ENCODE measurements around the gene ZMIZ2.
"Not testable (repeated sequence)": the region's sequence is repeated elsewhere in the genome, so short reads cannot be mapped to it uniquely, and the experiment has no call there.

The ZMIZ2 gene

DNA sequence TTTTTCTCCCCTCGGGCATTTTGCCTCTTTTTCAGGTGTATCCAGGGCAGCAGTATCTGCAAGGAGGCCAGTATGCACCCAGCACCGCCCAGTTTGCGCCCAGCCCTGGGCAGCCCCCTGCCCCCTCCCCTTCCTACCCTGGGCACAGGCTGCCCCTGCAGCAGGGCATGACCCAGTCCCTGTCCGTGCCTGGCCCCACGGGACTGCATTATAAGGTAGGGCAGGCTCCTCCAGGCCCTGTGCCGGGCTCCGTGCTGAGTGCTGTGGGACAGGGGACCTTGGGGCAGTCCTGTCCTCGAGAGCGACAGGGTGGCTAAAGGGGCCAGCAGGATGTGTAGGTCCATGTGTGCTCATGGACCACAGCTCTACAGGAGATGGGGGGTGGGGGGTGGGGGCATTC, 10.6 kb downstream of the ZMIZ2 start:
- no peak for DNase-seq

DNA sequence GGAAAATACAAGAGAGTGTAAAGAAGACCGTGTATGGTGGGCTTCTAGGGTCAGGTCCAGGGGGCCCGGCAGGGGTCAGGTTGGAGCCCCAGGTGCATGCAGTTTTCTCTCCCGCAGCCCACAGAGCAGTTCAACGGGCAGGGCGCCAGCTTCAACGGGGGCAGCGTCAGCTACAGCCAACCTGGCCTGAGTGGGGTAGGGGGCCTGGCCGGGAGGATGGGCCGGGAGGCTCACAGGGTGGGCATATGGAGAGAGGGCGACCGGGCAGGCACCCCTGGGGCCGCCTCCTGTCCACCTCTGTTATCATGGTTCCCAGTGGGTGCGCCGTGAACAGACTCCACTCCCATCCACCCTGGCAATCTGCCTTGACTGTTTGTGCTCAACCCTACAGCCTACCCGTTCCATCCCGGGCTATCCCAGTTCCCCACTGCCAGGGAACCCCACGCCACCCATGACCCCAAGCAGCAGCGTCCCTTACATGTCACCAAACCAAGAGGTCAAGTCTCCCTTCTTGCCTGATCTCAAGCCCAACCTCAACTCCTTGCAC, 11.5 kb downstream of the ZMIZ2 start:
- no peak for DNase-seq

DNA sequence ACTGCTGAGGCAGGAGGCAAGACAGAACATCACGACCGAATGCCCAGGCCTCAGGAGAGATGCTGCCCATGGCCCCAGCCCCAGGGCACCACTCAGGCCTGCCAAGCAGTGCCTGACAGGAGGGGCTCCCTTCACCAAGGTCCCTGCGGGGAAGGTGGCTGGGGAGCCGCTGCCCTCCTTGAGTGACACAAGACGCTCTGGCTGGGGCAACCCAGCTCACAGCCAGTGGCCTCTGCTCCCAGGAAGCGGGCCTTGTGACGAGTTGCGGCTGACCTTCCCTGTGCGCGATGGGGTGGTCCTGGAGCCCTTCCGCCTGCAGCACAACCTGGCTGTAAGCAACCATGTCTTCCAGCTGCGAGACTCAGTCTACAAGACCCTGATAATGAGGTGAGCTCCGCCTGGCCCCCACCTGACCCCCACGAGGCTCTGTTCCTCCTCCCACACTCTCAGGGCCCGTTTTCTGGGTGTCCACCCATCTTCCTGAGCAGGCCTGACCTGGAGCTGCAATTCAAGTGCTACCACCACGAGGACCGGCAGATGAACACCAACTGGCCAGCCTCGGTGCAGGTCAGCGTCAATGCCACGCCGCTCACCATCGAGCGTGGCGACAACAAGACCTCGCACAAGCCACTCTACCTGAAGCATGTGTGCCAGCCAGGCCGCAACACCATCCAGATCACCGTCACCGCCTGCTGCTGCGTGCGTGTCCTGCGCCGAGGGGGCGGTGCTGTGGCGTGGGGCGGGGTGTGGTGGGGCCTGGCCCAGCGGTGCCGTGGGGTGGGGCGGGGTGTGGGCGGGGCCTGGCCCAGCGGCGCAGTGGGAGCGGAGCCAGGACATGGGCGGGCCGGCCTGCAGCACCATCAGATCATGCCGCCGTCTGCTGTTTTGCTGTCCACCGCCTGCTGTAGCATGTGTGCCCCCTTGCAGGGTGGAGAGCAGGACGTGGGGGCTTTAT, 12.8 kb downstream of the ZMIZ2 start:
- no peak for DNase-seq

DNA sequence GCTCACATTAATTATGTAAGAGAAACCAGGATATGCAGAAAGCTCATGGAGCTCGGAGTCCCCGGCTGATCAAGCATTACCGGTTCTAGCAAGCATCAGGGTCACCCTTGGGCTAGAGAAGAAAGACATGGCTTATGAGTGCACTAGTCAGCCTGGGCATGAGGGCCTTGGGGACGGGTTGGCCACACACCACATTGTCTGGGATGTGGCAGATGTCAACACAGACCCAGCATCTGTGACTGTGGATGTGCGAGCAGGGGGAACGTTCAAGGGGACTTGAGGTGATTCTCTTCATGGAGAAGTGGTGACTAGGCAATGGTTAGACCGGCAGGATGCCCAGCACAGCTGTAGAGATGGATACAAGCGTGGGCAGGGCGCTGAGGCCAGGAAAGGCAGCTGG, 13.7 kb downstream of the ZMIZ2 start:
- no peak for DNase-seq

DNA sequence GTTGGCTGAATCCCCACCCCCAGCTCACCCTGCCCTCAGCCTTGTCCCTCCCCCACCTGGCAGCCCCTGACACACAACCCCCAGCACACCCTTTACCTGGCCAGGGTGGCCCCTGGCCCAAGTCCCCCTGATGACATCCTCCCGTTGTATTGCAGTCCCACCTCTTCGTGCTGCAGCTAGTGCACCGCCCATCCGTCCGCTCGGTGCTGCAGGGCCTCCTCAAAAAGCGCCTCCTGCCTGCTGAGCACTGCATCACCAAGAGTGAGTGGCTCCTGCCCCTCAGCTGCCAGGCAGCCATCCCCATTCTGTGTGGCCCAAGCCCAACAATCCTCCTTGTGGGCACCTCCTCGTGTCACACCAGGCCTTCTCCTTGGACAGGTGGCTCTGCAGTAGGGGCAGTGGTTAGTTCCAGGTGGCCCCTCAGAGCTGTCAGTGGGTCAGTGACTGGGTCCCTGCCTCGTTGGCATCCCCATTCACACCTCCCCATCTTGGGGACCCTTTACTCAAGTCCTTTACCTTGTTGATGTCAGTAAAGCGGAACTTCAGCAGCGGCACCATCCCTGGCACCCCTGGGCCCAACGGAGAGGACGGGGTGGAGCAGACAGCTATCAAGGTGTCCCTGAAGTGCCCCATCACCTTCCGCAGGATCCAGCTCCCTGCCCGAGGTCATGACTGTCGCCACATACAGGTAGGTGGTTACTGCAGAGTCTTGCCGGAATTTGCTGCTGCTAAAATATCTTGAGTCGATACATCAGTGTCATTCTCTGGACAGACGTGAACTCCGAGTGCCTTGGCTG, 14.3 kb downstream of the ZMIZ2 start:
- DNase-seq: no peak

DNA sequence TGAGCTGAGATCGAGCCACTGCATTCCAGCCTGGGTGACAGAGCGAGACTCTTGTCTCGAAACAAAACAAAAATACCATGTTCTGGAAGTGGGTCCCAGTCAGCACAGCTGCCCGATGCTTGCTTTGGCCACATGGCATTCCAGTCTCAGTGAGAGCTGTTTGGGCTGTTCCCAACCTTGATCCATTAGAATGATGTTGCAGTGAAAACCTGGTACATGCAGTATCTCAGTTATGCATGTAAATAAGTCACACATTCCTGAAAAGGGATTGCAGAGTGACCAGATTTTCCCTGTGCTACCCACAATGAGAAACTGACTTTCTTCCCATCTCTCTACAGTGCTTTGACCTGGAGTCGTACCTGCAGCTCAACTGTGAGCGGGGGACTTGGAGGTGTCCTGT, 15.4 kb downstream of the ZMIZ2 start:
- no peak for DNase-seq

DNA sequence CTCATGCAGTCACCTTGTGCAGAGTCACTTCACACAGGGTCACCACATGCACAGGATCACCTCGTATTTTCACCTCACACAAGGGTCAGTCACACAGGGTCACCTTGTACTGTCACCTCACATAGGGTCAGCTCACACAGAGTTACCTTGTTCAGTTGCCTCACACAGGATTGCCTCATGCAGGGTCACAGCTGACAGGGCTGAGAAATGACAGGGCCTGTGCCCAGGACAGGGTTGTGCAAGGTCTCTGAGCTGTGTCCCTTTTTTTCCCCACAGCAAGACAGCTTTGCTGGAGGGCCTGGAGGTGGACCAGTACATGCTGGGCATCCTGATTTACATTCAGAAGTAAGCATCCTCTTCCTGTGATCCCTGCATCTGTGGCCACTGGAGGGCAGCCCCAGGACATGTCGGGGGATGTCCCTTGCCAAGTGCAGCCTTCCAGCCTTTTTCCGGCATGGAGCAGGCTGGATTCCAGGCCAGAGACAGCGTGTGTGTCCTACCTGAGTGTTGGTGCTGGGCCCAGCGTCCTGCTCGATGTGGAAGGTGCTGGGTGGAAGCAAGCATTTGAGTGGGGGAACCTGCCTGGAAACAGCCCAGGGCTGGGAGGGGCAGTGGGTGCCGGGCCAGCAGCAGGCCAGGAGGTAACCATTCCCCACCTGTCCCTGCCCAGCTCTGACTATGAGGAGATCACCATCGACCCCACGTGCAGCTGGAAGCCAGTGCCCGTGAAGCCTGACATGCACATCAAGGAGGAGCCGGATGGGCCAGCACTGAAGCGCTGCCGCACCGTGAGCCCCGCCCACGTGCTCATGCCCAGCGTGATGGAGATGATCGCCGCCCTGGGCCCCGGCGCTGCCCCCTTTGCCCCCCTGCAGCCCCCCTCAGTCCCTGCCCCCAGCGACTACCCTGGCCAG, 16.3 kb downstream of the ZMIZ2 start:
- DNase-seq: no peak

DNA sequence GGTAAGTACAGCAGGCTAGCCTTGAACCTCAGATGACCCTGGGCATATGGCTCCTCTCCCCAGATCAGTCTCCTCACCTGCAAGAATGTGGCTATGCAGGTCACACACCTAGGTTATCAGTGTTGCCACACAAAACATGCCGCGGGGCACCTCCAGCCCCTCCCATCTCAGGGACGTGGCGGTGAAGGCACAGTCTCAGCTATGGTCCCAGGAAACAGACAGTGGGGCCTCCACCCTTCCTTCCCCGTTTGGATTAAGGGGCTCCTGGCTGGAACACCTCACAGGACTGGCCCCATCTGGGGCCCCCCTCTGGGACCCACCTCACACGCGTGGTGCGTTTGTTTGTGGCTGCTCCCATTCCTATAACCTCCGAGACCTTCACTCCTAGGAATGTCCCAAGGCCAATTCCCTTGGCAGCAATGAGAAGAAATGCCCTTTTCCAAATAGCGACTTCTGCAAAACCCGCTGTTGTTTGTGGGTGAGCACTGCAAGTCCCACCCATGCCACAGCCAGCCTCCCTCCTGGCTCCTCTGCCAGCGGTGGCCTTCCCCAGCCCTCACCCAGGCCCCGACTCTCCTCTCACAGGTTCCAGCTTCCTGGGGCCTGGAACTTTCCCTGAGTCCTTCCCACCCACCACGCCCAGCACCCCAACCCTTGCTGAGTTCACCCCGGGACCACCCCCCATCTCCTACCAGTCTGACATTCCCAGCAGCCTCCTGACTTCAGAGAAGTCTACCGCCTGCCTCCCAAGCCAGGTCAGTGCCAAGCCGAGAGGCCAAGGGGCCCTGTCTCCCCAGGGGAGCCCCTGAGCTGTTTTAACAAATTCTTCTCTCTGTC, 17.1 kb downstream of the ZMIZ2 start:
- no peak for DNase-seq

DNA sequence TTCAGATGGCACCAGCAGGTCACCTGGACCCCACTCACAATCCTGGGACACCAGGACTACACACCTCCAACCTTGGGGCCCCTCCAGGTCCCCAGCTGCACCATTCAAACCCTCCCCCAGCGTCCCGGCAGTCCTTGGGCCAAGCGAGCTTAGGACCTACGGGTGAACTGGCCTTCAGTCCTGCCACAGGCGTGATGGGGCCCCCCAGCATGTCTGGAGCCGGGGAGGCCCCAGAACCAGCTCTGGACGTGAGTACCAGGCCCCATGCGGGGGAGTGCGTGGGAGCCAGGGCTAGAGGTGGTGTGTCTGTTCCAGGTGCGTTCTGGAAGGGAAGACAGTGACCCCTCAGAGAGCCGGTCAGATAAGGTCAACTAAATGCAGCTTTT, 17.8 kb downstream of the ZMIZ2 start:
- no peak for DNase-seq

DNA sequence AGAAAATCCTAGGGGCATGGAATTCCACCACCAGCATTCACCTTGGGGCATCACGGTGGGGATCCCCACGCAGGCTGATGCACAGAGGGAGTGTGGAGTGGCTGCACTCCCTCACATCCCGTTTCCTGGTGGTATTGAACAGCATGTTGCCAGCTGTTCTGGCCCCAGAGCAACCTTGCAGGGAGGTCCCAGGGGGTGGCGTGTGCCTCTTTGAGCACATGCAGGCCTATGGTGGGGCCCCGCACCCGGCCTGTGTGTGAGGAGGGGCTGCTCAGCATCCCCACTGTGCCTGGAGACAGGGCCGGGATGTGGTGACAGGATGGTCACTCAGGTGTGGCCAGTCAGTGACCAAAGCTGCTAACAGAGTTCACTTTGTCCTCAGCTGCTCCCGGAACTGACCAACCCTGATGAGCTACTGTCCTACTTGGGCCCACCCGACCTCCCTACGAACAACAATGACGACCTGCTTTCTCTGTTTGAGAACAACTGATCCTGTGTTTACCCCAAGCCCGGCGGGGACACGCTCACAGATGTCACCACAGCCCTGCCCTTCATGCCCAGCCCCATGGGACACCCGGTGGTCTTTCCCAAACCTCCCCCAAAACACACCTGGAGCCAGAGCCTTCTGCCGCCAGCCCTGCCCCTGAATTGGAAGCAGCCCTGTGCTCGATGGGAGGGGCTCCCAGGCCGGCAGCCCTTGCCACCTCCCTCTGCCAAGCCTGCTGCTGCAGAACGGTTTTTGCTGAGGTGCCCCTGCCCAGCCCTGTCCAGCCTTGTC, 18.7 kb downstream of the ZMIZ2 start:
- no peak for DNase-seq

DNA sequence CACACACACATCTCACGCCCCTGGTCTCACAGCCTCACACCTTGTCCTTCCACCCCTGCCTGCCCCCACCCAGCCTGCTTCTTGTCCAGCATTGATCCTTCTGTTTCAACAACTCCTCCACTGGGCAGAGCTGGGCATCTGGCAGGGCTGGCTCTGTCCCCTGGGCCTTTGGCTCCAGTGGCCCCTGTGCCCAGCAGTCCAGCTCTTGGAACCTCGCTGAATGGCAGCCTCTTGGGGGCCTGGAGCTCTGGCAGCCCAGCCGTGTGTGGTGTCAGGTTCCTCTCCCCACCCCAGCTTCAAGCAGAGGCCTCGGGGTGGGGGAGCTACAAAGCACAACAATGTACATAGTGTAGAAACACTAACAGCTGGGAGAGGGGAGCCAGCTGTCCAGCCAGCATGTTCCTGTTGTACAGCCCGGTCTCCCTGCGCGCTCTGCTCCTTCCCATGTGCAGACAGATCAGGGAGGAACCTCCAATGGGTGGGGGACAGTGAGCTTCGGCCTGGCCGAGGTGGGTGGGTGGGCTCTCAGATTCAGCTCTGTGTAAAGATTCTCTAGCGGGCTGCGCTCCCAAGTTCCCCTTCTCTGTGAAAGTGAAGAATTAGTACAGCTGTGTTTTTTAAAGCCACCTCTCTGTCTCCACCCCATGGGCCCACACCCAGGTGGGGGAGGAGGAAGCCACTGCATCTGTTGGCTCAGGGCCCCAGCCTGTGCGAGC, 19.4 kb downstream of the ZMIZ2 start:
- no peak for DNase-seq

DNA sequence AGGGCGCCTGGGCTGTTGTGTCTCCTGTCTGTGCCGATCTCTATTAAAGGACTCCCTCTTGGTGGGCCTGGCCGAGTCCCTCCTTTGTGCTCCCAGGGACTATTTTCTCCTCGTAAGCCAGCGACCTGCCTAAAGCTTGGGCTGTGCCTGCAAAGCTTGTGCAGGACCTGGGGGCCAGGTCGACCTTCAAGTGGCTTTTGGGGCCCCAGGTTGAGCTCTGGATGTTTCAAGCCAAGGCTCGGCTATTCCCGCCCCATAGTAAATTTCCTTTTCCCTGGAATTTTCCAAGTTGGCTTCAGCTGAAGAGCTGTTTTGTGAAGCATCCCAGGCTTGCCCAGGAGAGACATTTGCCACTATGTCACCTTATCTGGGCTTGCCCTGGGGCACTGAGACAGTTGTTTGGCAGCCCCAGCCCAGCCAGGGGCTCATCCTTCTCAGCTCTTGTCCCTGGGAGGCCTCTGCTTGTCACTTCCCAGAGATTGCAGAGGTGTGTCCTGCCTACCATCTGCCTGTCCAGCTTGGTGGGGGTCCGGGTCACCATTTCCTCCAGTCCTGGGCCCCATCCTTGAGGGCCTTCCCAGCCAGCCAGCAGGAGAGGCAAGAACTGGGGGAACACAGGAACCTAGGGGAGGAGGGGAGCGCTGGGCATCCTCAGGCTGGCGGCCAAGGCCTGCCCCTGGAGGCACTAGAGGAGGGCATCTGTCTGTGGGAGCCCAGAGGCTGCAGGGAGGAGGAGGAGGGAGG, 20.2 kb downstream of the ZMIZ2 start:
- no peak for DNase-seq

DNA sequence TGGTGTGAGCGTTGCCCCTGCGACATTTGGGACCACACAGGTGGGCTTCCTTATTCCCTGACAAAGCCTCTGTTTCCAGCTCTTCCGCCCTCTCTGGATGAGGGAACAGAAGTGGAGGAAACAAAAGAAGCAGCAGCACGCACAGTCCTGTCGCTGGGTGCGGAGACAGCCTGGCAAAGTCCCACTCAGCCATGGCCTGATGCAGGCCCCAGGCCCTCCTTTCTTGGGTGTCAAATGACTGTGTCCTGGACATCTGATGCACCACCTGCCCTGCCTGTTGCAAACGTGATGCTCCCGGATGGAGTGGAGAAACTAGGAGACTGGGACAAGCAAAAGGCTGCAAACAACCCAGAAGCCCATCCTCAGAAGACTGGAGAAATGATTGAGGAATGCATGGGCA, 20.7 kb downstream of the ZMIZ2 start:
- no peak for DNase-seq

DNA sequence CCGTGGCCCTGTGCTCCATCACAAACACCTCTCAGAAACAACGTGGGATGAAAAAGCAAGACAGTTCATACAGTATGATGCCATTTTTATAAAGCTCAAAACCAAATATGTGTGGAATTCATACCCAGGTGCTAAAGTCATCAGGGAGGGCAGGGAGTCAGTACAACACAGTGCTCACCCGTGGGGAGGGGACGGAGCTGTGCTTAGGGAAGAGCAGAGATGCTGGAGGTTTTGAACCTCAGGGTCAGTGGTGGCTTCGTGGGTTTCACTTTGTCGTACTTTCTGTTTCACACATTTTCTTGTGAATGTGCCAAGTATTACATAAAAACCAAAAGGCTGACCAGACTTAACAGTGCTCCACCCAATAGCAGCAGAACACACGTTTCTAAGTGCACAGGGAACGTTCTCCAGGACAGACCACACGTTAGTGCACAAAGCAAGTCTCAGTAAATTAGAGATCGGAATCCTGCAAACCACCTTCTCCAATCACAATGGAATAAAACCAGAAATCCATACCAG, 21.2 kb downstream of the ZMIZ2 start:
- no peak for DNase-seq

DNA sequence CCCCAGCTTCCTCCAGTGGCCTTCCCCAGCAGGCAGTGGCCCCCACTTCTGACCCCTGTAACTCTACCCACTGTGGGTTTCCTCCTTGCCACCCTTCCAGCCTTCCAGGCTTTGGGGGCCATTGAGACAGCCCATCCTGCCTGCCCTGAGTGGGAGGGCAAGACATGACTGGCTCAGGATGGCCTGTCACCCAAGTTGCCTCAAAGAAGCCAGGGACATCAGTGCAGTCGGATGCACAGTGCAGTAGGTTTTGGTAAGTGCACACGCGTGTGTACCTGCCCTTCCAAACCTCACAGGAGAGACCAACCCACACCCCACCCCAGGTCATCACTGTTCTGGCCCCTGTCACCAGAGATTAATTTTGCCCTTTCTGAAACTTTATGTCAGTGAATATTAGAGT, 22.7 kb downstream of the ZMIZ2 start:
- DNase-seq: no peak

DNA sequence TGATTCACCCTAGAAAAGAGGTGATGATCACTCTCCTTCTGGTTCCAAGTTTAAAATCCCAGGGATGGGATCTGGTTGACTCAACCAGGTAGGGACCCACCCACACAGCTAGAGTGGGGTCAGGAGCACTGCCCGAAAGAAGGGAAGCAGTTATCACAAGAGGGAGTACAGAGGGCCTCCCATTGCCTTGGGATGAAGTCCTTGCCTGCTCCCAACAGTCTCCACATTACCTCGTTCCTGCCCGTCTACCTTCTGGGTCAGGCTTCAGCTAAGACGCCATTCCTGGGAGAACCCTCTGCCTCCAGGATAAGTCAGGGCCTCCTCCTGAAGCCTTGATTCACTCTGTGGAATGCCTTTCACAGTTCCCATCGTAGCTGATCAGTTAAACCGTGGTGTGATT, 23.8 kb downstream of the ZMIZ2 start:
- no peak for DNase-seq

DNA sequence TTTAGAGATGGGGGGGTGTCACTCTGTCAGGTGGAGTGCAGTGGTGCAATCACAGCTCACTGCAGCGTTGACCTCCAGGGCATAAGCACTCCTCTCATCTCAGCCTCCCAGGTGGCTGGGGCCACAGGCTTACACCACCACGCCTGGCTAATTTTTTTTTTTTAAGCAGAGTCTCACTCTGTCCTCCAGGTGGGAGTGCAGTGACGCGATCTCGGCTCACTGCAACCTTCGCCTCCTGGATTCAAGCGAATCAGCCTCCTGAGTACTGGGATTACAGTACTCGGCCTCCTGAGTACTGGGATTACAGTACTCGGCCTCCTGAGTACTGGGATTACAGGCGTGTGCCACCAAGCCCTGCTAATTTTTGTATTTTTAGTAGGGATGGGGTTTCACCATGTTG, 24.2 kb downstream of the ZMIZ2 start:
- no peak for DNase-seq

DNA sequence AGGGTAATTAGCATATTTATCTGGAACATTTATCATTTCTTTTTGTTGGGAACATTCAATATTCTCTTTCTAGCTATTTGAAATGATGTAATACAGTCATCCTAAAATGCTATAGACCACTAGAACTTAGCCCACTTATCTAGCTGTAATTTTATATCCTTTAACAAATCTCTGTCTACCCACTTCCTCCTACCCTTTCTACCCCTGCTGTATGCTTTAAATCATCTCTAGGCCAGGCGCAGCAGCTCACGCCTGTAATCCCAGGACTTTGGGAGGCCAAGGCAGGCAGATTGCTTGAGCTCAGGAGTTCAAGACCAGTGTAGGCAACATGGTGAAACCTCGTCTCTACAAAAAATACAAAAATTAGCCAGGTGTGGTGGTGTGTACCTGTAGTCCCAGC, 25.8 kb downstream of the ZMIZ2 start:
- DNase-seq: not testable (repeated sequence)

DNA sequence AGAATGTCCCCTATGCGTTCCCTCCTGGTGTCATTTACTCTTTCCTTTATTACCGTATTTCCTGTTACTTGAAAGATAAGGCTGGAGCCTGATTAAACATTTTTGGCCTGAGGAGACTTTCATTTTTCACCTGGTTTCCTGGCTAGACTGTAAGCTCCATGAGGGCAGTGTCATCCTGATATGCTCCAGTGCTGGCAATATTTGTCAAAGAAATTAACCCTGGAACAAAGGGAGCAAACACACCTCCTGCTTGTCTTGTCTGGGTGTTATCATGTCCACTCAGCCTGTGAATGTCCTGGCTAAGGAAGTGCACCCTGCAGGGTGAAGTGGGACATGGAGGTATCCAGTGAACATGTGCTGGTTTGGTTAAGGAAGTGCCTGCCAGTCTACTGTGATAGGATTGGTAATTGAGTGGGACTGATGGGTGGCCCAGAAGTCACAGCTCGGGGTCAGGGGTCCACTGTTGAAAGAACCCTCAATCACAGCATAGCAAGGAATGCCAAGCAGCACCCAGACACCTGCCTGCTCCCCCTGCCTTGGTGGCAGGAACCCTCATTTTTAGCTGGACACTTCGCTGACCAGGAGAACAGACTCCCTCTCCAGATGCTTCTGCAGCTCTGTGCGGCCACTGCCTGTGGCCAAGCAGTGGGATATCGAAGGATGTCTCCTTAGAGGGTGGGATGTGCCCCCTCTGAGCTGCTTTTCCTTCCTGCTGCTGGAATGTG, 26.9 kb downstream of the ZMIZ2 start:
- no peak for DNase-seq

Data from cerebellar nuclear complex (tissue), 1 donor.